ENCODE results near the gene SYCP2L.
"Not testable (repeated sequence)": the region's sequence is repeated elsewhere in the genome, so short reads cannot be mapped to it uniquely, and the experiment has no call there.

SYCP2L gene

GRCh38 chr6:10956776-10957175 lies 69.9 kb downstream of the SYCP2L start:
- DNase-seq (ENCODE audit: low read depth in 2 of 2) = no peak

- DNase-seq (ENCODE audit: low read depth in 2 of 2) = no peak
These were observed 70.6 kb downstream of the SYCP2L start for GRCh38 chr6:10957414-10957886.

GRCh38 chr6:10960171-10960570 lies 73.3 kb downstream of the SYCP2L start:
- DNase-seq (ENCODE audit: low read depth in 2 of 2) = no peak

GRCh38 chr6:10961837-10962236 lies 75.0 kb downstream of the SYCP2L start:
- DNase-seq (ENCODE audit: low read depth in 2 of 2) = no peak

GRCh38 chr6:10962673-10963072 lies 75.8 kb downstream of the SYCP2L start:
- no peak for DNase-seq (ENCODE audit: low read depth in 2 of 2)

GRCh38 chr6:10963113-10963512 lies 76.3 kb downstream of the SYCP2L start:
- DNase-seq (ENCODE audit: low read depth in 2 of 2) = no peak

GRCh38 chr6:10964684-10965083 lies 77.8 kb downstream of the SYCP2L start:
- no peak for DNase-seq (ENCODE audit: low read depth in 2 of 2)

GRCh38 chr6:10968776-10969175 lies 81.9 kb downstream of the SYCP2L start:
- DNase-seq (ENCODE audit: low read depth in 2 of 2) = no peak

GRCh38 chr6:10970731-10971130 lies 83.9 kb downstream of the SYCP2L start:
- no peak for DNase-seq (ENCODE audit: low read depth in 2 of 2)

GRCh38 chr6:10972196-10972595 lies 85.3 kb downstream of the SYCP2L start:
- no peak for DNase-seq (ENCODE audit: low read depth in 2 of 2)

GRCh38 chr6:10976571-10976970 lies 89.7 kb downstream of the SYCP2L start:
- DNase-seq (ENCODE audit: low read depth in 2 of 2) = no peak

GRCh38 chr6:10977231-10977968 lies 90.5 kb downstream of the SYCP2L start:
- DNase-seq (ENCODE audit: low read depth in 2 of 2) = no peak

GRCh38 chr6:10979603-10980002 lies 92.8 kb downstream of the SYCP2L start:
- no peak for DNase-seq (ENCODE audit: low read depth in 2 of 2)

GRCh38 chr6:10981409-10981808 lies 94.6 kb downstream of the SYCP2L start:
- no peak for DNase-seq (ENCODE audit: low read depth in 2 of 2)

- not testable (repeated sequence) for DNase-seq (ENCODE audit: low read depth in 2 of 2)
These were observed 98.1 kb downstream of the SYCP2L start for GRCh38 chr6:10984959-10985358.

- no peak for DNase-seq (ENCODE audit: low read depth in 2 of 2)
These were observed 102.7 kb downstream of the SYCP2L start for GRCh38 chr6:10989587-10989986.

GRCh38 chr6:10991115-10991514 lies 104.3 kb downstream of the SYCP2L start:
- DNase-seq (ENCODE audit: low read depth in 2 of 2) = no peak

GRCh38 chr6:10993896-10994295 lies 107.0 kb downstream of the SYCP2L start:
- no peak for DNase-seq (ENCODE audit: low read depth in 2 of 2)

GRCh38 chr6:10995114-10995707 lies 108.4 kb downstream of the SYCP2L start:
- no peak for DNase-seq (ENCODE audit: low read depth in 2 of 2)

GRCh38 chr6:10999994-11000393 lies 113.1 kb downstream of the SYCP2L start:
- DNase-seq (ENCODE audit: low read depth in 2 of 2) = no peak

GRCh38 chr6:11002176-11002575 lies 115.3 kb downstream of the SYCP2L start:
- no peak for DNase-seq (ENCODE audit: low read depth in 2 of 2)

- not testable (repeated sequence) for DNase-seq (ENCODE audit: low read depth in 2 of 2)
These were observed 116.4 kb downstream of the SYCP2L start for GRCh38 chr6:11003297-11003696.

- no peak for DNase-seq (ENCODE audit: low read depth in 2 of 2)
These were observed 119.2 kb downstream of the SYCP2L start for GRCh38 chr6:11006061-11006460.
